GM12878 (cell line): ENCODE data around the gene TCEA2. TPM values are rescaled to one million over a fixed set of nuclear protein-coding genes. Genes with fewer than 3 reads are reported as not detected.

Experiments
- ATAC-seq: fragments of 200-7000 bp; cut with Tn5 transposase; 3 replicates; pipeline ENCODE4 v1.9.1; 2020; ENCODE audit warnings: mild to moderate bottlenecking, moderate library complexity
- BruUV-seq: library from RNA; stranded (reverse); fragments of 400-500 nt; replicated peaks from 2 replicates; lab custom pipeline; 2021; lab: Mats Ljungman, UMichigan
- CTCF ChIA-PET: fragments of 300-600 bp; sonication (Branson Sonifier 250); formaldehyde crosslinking; extraction: SDS; loops from one replicate; lab custom pipeline; 2021; ENCODE audit warnings: inconsistent platforms; lab: Yijun Ruan, JAX
- POLR2A ChIA-PET: fragments of 350-600 bp; formaldehyde crosslinking; extraction: SDS; loops from one replicate; lab custom pipeline; 2021; ENCODE audit warnings: inconsistent platforms; lab: Charles Lee
- RAD21 ChIA-PET: fragments of 300-600 bp; sonication (Branson Sonifier 250); formaldehyde crosslinking; loops from one replicate; lab custom pipeline; 2023; ENCODE audit warnings: antibody characterized with exemption; ENCODE audit not compliant: unreplicated experiment; lab: Charles Lee
- SMC1A ChIA-PET: fragments of 300-600 bp; sonication (Branson Sonifier 250); formaldehyde crosslinking; loops from one replicate; lab custom pipeline; 2023; ENCODE audit not compliant: unreplicated experiment, uncharacterized antibody; lab: Charles Lee
- DNase-seq: peaks from one replicate; pipeline ENCODE4 v3.0.0-alpha.2; 2011; ENCODE audit warnings: low read depth, low spot score
- FAIRE-seq: peaks from 3 replicates; lab custom pipeline; 2011; peaks lifted over from hg19 to GRCh38; lab: Jason Lieb, UNC
- H2AFZ ChIP-seq: 2 replicates; pipeline ENCODE4 v1.6.0; 2011; ENCODE audit warnings: low read depth, low read length, control low read depth; ENCODE audit not compliant: control insufficient read depth
- H3K27ac ChIP-seq: 2 replicates; pipeline ENCODE4 v1.5.1; 2011; ENCODE audit warnings: control low read depth; ENCODE audit not compliant: control insufficient read depth, insufficient read depth
- H3K27me3 ChIP-seq, 2 experiments: replicated peaks in 1 of 2; 2 replicates each; pipeline versions ENCODE4 v1.6.0 to v1.6.1; 2011; ENCODE audit warnings: low read length in 1 of 2; ENCODE audit not compliant: control insufficient read depth in 2 of 2, insufficient read depth in 2 of 2
- H3K36me3 ChIP-seq, 2 experiments: 2 replicates each; pipeline ENCODE4 v1.5.1; 2011; ENCODE audit warnings: low read length in 1 of 2; ENCODE audit not compliant: control insufficient read depth in 2 of 2, insufficient read depth in 2 of 2
- H3K4me1 ChIP-seq: 2 replicates; pipeline ENCODE4 v1.6.1; 2011; ENCODE audit warnings: mild to moderate bottlenecking, low read length, moderate library complexity, mixed read lengths; ENCODE audit not compliant: control insufficient read depth, insufficient read depth
- H3K4me2 ChIP-seq: 2 replicates; pipeline ENCODE4 v1.6.0; 2011; ENCODE audit warnings: control low read depth; ENCODE audit not compliant: control insufficient read depth, insufficient read depth
- H3K4me3 ChIP-seq: fragments of 200-600 bp; sonication (generic); 2 replicates; pipeline ENCODE4 v1.5.1; 2016
- H3K79me2 ChIP-seq: 2 replicates; pipeline ENCODE4 v1.6.0; 2011; ENCODE audit warnings: low read length; ENCODE audit not compliant: control insufficient read depth, insufficient read depth
- H3K9ac ChIP-seq: 2 replicates; pipeline ENCODE4 v1.8.0; 2011; ENCODE audit warnings: low read length, control low read depth, mixed read lengths; ENCODE audit not compliant: control insufficient read depth, insufficient read depth
- H3K9me3 ChIP-seq: replicated peaks from 3 replicates; pipeline ENCODE4 v1.5.1; 2011; ENCODE audit warnings: mild to moderate bottlenecking, low read length; ENCODE audit not compliant: control insufficient read depth, insufficient read depth
- H4K20me1 ChIP-seq: 2 replicates; pipeline ENCODE4 v1.6.0; 2011; ENCODE audit not compliant: control insufficient read depth, insufficient read depth
- ATF7 ChIP-seq: fragments of 450-650 bp; IDR thresholded peaks from 2 replicates; pipeline ENCODE4 v1.6.1; 2016; ENCODE audit warnings: low read depth, mild to moderate bottlenecking
- CBFB ChIP-seq: IDR thresholded peaks from 2 replicates; pipeline ENCODE4 v1.6.1; 2016; ENCODE audit warnings: antibody characterized with exemption, low read depth
- CREB1 ChIP-seq: IDR thresholded peaks from 2 replicates; pipeline ENCODE4 v1.6.1; 2012; ENCODE audit warnings: low read depth, mild to moderate bottlenecking, inconsistent platforms
- EED ChIP-seq: sonication (generic); IDR thresholded peaks from 2 replicates; pipeline ENCODE4 v1.6.1; 2016; ENCODE audit warnings: antibody characterized with exemption, low read depth
- IKZF1 ChIP-seq: fragments of 450-650 bp; conservative IDR thresholded peaks from 2 replicates; pipeline ENCODE4 v1.6.1; 2017; ENCODE audit warnings: antibody characterized with exemption, mild to moderate bottlenecking
- IKZF2 ChIP-seq, 2 experiments: fragments of 450-650 bp; IDR thresholded peaks; 2 replicates each; pipeline ENCODE4 v1.6.1; 2017; ENCODE audit warnings: mild to moderate bottlenecking in 2 of 2, moderate library complexity in 2 of 2
- MXI1 ChIP-seq: fragments of 150-350 bp; IDR thresholded peaks from 2 replicates; pipeline ENCODE4 v1.6.1; 2011; ENCODE audit warnings: low read depth, mild to moderate bottlenecking, inconsistent platforms, low read length, improper control_type of control experiment
- NFYB ChIP-seq: IDR thresholded peaks from 2 replicates; pipeline ENCODE4 v1.6.1; 2011; ENCODE audit warnings: low read depth, mild to moderate bottlenecking, low read length, improper control_type of control experiment, moderate library complexity; ENCODE audit not compliant: insufficient read depth
- NR2F1 ChIP-seq: fragments of 450-650 bp; conservative IDR thresholded peaks from 2 replicates; pipeline ENCODE4 v1.6.1; 2017; ENCODE audit warnings: mild to moderate bottlenecking
- PAX5 ChIP-seq: IDR thresholded peaks from 2 replicates; pipeline ENCODE4 v1.6.1; 2011; ENCODE audit warnings: low read depth, low read length, borderline replicate concordance
- PML ChIP-seq: IDR thresholded peaks from 2 replicates; pipeline ENCODE4 v1.6.1; 2012; ENCODE audit warnings: low read length, inconsistent platforms
- POLR2AphosphoS5 ChIP-seq: IDR thresholded peaks from 2 replicates; pipeline ENCODE4 v1.6.1; 2011; ENCODE audit warnings: mild to moderate bottlenecking, low read length, inconsistent platforms
- RBBP5 ChIP-seq: fragments of 200-600 bp; sonication (generic); conservative IDR thresholded peaks from 2 replicates; pipeline ENCODE4 v1.6.1; 2016
- RUNX3 ChIP-seq: IDR thresholded peaks from 2 replicates; pipeline ENCODE4 v1.6.1; 2012; ENCODE audit warnings: low read length, inconsistent platforms
- TCF7 ChIP-seq: IDR thresholded peaks from 2 replicates; pipeline ENCODE4 v1.6.1; 2014; ENCODE audit warnings: antibody characterized with exemption, borderline replicate concordance
- WGBS: methylation state at CpG from one replicate; pipeline ENCODE4 v1.1.6; 2016; ENCODE audit warnings: low lambda C conversion rate; ENCODE audit not compliant: insufficient replicate concordance, insufficient coverage; ENCODE audit errors: missing lambda C conversion rate; 5-methylcytosine and 5-hydroxymethylcytosine counted together
- in situ Hi-C: fragments of 300-500 bp; cut with MboI; formaldehyde crosslinking; loops from 9 replicates; pipeline ENCODE4 v1.14.3; 2018; ENCODE audit warnings: mixed read lengths
- intact Hi-C: fragments of 100-400 bp; cut with micrococcal nuclease; formaldehyde crosslinking; loops from one replicate; pipeline ENCODE4 v1.14.2; 2022; ENCODE audit not compliant: unreplicated experiment
- polyA plus RNA-seq, 11 experiments: library from polyadenylated mRNA; depleted of rRNA in 4 of 11; unstranded in 6 of 11; stranded (reverse) in 5 of 11; fragments of >200 nt; fragmentation: Nextera tagmentation in 4 of 11; fragmentation: Illumina TruSeq in 1 of 11; extraction: Ambion mirVana in 4 of 11; extraction: Trizol in 1 of 11; gene quantifications; 1 replicate in 1 of 11; 2 replicates in 10 of 11; pipeline versions ENCODE4 v1.2.1 to v1.2.3, GENCODE V29; 2011 to 2016; ENCODE audit warnings: inconsistent platforms in 2 of 11, missing spikeins in 2 of 11, low read depth in 1 of 11
- total RNA-seq, 4 experiments: library from RNA; depleted of rRNA in 3 of 4; stranded (reverse); fragments of >200 nt in 3 of 4; fragmentation: Illumina TruSeq in 1 of 4; extraction: Trizol in 1 of 4; gene quantifications; 2 replicates each; pipeline versions ENCODE4 v1.2.1 to v1.2.3, GENCODE V29; 2013 to 2021
- TF ChIP-seq, protein P1 (sequence below): fragments of 450-650 bp; IDR thresholded peaks from 2 replicates; pipeline ENCODE4 v1.6.1; 2017; ENCODE audit warnings: antibody characterized with exemption, mild to moderate bottlenecking, moderate library complexity
- TF ChIP-seq, protein P2 (sequence below): fragments of 450-650 bp; IDR thresholded peaks from 2 replicates; pipeline ENCODE4 v1.6.1; 2017; ENCODE audit warnings: borderline replicate concordance
- TF ChIP-seq, protein P3 (sequence below): fragments of 450-650 bp; IDR thresholded peaks from 2 replicates; pipeline ENCODE4 v1.6.1; 2016; ENCODE audit warnings: mild to moderate bottlenecking

Gene TCEA2
- total and polyA plus RNA-seq, 10 of the 15 experiments (the other 5 are each of a cell fraction or from before 2014, with no cell fraction given) = 3.4 to 42.5 (median 13.3) TPM

DNA sequence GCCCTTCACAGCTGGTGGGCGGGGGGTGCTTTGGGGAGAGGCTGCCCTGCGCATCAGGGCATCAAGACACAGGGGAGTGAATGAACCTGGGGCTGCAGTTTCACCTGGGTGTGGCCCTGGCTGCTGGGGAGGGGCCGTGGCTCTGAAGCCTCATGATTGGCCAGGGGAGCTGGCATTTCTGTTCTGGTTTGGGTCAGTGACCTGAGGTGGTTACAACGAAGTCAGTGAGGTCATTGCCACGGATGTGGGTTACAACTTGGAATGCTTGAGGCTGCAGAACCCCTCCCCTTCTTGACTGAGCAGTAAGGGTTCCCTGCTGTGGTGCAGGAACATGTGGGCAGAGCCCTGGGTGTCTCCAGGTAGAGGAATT is 3.0 kb downstream of the TCEA2 start:
- H3K4me3 ChIP-seq = no peak overlapping the region
- peak; percentile 85 for ATAC-seq
- H3K4me1 ChIP-seq = peaks cover 32% of the 10 kb centered on the region
- no peak overlapping the region for H2AFZ ChIP-seq
- no peak overlapping the region for H3K9ac ChIP-seq
- H3K9me3 ChIP-seq = no peaks in the 10 kb centered on the region
- POLR2A ChIA-PET = interaction anchor here (0.5 to 3.0 kb wide), 5 partner anchors 11 to 338 kb away, joined by 3 to 10 read pairs (median 4); partner anchors contain the start of genes OPRL1 and RGS19
- FAIRE-seq = peak; percentile 95
- RAD21 ChIA-PET = interaction anchor here (1.0 to 1.6 kb wide), 3 partner anchors 10 to 28 kb away, joined by 3 to 4 read pairs (median 4); partner anchors contain the start of genes OPRL1 and RGS19
- H3K27ac ChIP-seq = 0 out of 2 replicates have a peak overlapping the region, but pooled peaks have one; percentile 10
- H4K20me1 ChIP-seq = no peaks in the 10 kb centered on the region
- peak; percentile 79 for DNase-seq
- H3K27me3 ChIP-seq = no peaks in the 10 kb centered on the region
- SMC1A ChIA-PET = interaction anchor here (0.6 to 2.0 kb wide), 4 partner anchors 11 to 86 kb away, joined by 3 to 10 read pairs (median 4); partner anchors contain the start of gene SAMD10
- intact Hi-C loops = no loop called here
- CTCF ChIA-PET = interaction anchor here (1.0 to 2.4 kb wide), 5 partner anchors 9 to 85 kb away, joined by 3 to 19 read pairs (median 5); partner anchors contain the start of genes OPRL1, PRPF6 and RGS19
- no peaks in the 10 kb centered on the region for H3K36me3 ChIP-seq
- 4% methylated on average over 5 of the region's 5 CpGs for WGBS
- BruUV-seq = no TSS peak
- H3K79me2 ChIP-seq = no peaks in the 10 kb centered on the region
- in situ Hi-C loops = no loop called here
- peak overlapping the region; percentile 68 for H3K4me2 ChIP-seq
- no peak for TF ChIP-seq RBBP5
- TF ChIP-seq, protein P1, sequence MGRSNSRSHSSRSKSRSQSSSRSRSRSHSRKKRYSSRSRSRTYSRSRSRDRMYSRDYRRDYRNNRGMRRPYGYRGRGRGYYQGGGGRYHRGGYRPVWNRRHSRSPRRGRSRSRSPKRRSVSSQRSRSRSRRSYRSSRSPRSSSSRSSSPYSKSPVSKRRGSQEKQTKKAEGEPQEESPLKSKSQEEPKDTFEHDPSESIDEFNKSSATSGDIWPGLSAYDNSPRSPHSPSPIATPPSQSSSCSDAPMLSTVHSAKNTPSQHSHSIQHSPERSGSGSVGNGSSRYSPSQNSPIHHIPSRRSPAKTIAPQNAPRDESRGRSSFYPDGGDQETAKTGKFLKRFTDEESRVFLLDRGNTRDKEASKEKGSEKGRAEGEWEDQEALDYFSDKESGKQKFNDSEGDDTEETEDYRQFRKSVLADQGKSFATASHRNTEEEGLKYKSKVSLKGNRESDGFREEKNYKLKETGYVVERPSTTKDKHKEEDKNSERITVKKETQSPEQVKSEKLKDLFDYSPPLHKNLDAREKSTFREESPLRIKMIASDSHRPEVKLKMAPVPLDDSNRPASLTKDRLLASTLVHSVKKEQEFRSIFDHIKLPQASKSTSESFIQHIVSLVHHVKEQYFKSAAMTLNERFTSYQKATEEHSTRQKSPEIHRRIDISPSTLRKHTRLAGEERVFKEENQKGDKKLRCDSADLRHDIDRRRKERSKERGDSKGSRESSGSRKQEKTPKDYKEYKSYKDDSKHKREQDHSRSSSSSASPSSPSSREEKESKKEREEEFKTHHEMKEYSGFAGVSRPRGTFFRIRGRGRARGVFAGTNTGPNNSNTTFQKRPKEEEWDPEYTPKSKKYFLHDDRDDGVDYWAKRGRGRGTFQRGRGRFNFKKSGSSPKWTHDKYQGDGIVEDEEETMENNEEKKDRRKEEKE = no peak
- TF ChIP-seq, protein P2, sequence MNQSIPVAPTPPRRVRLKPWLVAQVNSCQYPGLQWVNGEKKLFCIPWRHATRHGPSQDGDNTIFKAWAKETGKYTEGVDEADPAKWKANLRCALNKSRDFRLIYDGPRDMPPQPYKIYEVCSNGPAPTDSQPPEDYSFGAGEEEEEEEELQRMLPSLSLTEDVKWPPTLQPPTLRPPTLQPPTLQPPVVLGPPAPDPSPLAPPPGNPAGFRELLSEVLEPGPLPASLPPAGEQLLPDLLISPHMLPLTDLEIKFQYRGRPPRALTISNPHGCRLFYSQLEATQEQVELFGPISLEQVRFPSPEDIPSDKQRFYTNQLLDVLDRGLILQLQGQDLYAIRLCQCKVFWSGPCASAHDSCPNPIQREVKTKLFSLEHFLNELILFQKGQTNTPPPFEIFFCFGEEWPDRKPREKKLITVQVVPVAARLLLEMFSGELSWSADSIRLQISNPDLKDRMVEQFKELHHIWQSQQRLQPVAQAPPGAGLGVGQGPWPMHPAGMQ = no peak
- peak; percentile 26; the same call in 1 of the 2 replicates for TF ChIP-seq PAX5
- TF ChIP-seq CBFB = peak; percentile 24; the same call in 1 of the 2 replicates
- TF ChIP-seq CREB1 = peak; percentile 78
- peak; percentile 44 to 62; a peak in 2 of 4 replicates for TF ChIP-seq IKZF2 (IDR thresholded peaks at IDR 0.05)
- TF ChIP-seq NFYB = peak; percentile 52; the same call in 1 of the 2 replicates
- TF ChIP-seq, protein P3, sequence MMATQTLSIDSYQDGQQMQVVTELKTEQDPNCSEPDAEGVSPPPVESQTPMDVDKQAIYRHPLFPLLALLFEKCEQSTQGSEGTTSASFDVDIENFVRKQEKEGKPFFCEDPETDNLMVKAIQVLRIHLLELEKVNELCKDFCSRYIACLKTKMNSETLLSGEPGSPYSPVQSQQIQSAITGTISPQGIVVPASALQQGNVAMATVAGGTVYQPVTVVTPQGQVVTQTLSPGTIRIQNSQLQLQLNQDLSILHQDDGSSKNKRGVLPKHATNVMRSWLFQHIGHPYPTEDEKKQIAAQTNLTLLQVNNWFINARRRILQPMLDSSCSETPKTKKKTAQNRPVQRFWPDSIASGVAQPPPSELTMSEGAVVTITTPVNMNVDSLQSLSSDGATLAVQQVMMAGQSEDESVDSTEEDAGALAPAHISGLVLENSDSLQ = peak; percentile 85
- TF ChIP-seq IKZF1 = peak; percentile 66
- TF ChIP-seq EED = peak; percentile 52
- TF ChIP-seq TCF7 = no peak
- TF ChIP-seq ATF7 = peak; percentile 81
- TF ChIP-seq PML = no peak
- 0 out of 2 replicates have a peak, but pooled peaks have one; percentile 23 for TF ChIP-seq MXI1
- TF ChIP-seq NR2F1 = peak; percentile 90
- peak; percentile 76 for TF ChIP-seq RUNX3
- no peak for TF ChIP-seq POLR2AphosphoS5
- TF ChIP-seq, all 136 proteins: peak for 12
